Epithelial cell of prostate (primary cell): Measurements from ENCODE around the gene GCN1.
"Not testable (repeated sequence)": the region's sequence is repeated elsewhere in the genome, so short reads cannot be mapped to it uniquely, and the experiment has no call there.

Experiments
- DNase-seq: peaks from one replicate; pipeline ENCODE4 v3.0.0-alpha.2; 2011; ENCODE audit warnings: low read depth, low spot score
- H3K27ac ChIP-seq: fragments of 450-650 bp; 2 replicates; pipeline ENCODE4 v1.5.1; 2017; ENCODE audit warnings: mild to moderate bottlenecking

GCN1 gene

GRCh38 chr12:120194534-120195395 is at the start of gene GCN1:
GCN1 (minus strand) TSS chr12:120194715; CDS start chr12:120194697, 18 bp downstream.
- DNase-seq = peak; percentile 62
- peak within 1 kb of the TSS; percentile 94 for H3K27ac ChIP-seq

- no peak for DNase-seq
- peak overlapping the region; percentile 99 for H3K27ac ChIP-seq
Observed at GRCh38 chr12:120242971-120243699, 48.6 kb upstream of the GCN1 start.

GRCh38 chr12:120242275-120242799 is 47.8 kb upstream of the GCN1 start:
- peak overlapping the region; percentile 99 for H3K27ac ChIP-seq
- no peak for DNase-seq

- H3K27ac ChIP-seq = peak overlapping the region; percentile 99
- DNase-seq = no peak
Observed at GRCh38 chr12:120241561-120242274, 47.2 kb upstream of the GCN1 start.

- H3K27ac ChIP-seq = peak overlapping the region; percentile 99
- DNase-seq = no peak
Observed at GRCh38 chr12:120240495-120240833, 45.9 kb upstream of the GCN1 start.

GRCh38 chr12:120239776-120240494 is 45.4 kb upstream of the GCN1 start:
- H3K27ac ChIP-seq = peak overlapping the region; percentile 99
- DNase-seq = no peak

GRCh38 chr12:120238839-120239445 is 44.4 kb upstream of the GCN1 start:
- DNase-seq = no peak
- peak overlapping the region; percentile 99 for H3K27ac ChIP-seq

GRCh38 chr12:120238217-120238616 is 43.7 kb upstream of the GCN1 start:
- DNase-seq = no peak
- peak overlapping the region; percentile 99 for H3K27ac ChIP-seq

- peak overlapping the region; percentile 99 for H3K27ac ChIP-seq
- no peak for DNase-seq
Observed at GRCh38 chr12:120237360-120238171, 43.1 kb upstream of the GCN1 start.

GRCh38 chr12:120236809-120237208 is 42.3 kb upstream of the GCN1 start:
- H3K27ac ChIP-seq = peak overlapping the region; percentile 99
- not testable (repeated sequence) for DNase-seq

GRCh38 chr12:120235369-120236323 is 41.1 kb upstream of the GCN1 start:
- H3K27ac ChIP-seq = peak overlapping the region; percentile 99
- no peak for DNase-seq

GRCh38 chr12:120234643-120235368 is 40.3 kb upstream of the GCN1 start:
- H3K27ac ChIP-seq = peak overlapping the region; percentile 99
- DNase-seq = no peak

GRCh38 chr12:120231316-120232011 is 36.9 kb upstream of the GCN1 start:
- H3K27ac ChIP-seq = peak overlapping the region; percentile 99
- peak; percentile 78 for DNase-seq

GRCh38 chr12:120230974-120231315 is 36.4 kb upstream of the GCN1 start:
- peak overlapping the region; percentile 99 for H3K27ac ChIP-seq
- no peak for DNase-seq

GRCh38 chr12:120230326-120230973 is 35.9 kb upstream of the GCN1 start:
- DNase-seq = no peak

More at GRCh38 chr12:120230326-120230973, 35.9 kb upstream of the GCN1 start:
- peak overlapping the region; percentile 99 for H3K27ac ChIP-seq
